ENCODE results near the gene RAB11FIP3. TPM values are rescaled to one million over a fixed set of nuclear protein-coding genes. Genes with fewer than 3 reads are reported as not detected.
A peak's percentile ranks its signal among the peaks of the same experiment; 100 is the strongest.

The RAB11FIP3 gene
- total and polyA plus RNA-seq, 12 donors, result 12.7 to 63.4 (median 40.8) TPM

GRCh38 chr16:405548-406506 lies 19.6 kb upstream of the RAB11FIP3 start:
- TF ChIP-seq, protein P1, sequence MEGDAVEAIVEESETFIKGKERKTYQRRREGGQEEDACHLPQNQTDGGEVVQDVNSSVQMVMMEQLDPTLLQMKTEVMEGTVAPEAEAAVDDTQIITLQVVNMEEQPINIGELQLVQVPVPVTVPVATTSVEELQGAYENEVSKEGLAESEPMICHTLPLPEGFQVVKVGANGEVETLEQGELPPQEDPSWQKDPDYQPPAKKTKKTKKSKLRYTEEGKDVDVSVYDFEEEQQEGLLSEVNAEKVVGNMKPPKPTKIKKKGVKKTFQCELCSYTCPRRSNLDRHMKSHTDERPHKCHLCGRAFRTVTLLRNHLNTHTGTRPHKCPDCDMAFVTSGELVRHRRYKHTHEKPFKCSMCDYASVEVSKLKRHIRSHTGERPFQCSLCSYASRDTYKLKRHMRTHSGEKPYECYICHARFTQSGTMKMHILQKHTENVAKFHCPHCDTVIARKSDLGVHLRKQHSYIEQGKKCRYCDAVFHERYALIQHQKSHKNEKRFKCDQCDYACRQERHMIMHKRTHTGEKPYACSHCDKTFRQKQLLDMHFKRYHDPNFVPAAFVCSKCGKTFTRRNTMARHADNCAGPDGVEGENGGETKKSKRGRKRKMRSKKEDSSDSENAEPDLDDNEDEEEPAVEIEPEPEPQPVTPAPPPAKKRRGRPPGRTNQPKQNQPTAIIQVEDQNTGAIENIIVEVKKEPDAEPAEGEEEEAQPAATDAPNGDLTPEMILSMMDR (IDR thresholded peaks at IDR 0.05), result no peak
- TF ChIP-seq POLR2A (IDR thresholded peaks at IDR 0.05), result no peak
- intact Hi-C loops (cut with DNase I), result no loop called here

DNA sequence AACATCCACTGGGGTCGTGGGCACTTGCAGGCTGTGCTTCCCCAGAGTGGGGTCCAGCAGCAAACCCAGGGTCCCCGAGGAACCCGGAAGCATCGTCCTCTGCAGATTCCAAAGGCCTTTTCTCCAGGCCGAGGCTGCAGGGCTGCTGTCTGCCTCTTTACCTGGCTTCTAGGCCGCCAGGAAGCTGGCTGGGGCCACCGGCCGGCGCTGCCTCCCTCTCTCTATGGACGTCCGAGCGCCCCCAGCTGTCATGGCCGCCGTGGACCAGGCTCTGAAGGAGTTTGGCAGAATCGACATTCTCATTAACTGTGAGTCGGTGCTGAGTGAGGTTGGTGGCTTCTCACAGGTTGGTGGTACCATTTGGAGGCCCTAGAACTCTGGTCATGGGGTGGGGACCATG lies 18.2 kb upstream of the RAB11FIP3 start:
- no peak for TF ChIP-seq POLR2A (IDR thresholded peaks at IDR 0.05)
- TF ChIP-seq, protein P1 (IDR thresholded peaks at IDR 0.05), result no peak
- intact Hi-C loops (cut with DNase I), result no loop called here
- Histone ChIP-seq H3K4me3 (no peak overlapping the region), H3K4me1 (replicated peaks in 1 of 2) (peaks cover 3 to 15% of the 10 kb centered on the region in 2 donors), H3K27ac (no peak overlapping the region), H3K36me3 (replicated peaks in 1 of 2) (no peaks in the 10 kb centered on the region), H3K9me3 (replicated peaks in 1 of 3) (no peaks in the 10 kb centered on the region), H3K27me3 (no peaks in the 10 kb centered on the region)
- DNase-seq, result no peak
- 89 to 100% (median 90%) methylated on average over 1 to 16 of the region's 16 CpGs for WGBS, 4 donors

More at GRCh38 chr16:405548-406506, 19.6 kb upstream of the RAB11FIP3 start:
- Histone ChIP-seq H3K4me1 (replicated peaks in 1 of 2) (peaks cover 3 to 16% of the 10 kb centered on the region in 2 donors), H3K27ac (no peak overlapping the region), H3K27me3 (no peaks in the 10 kb centered on the region), H3K9me3 (replicated peaks in 1 of 3) (no peaks in the 10 kb centered on the region), H3K36me3 (replicated peaks in 1 of 2) (no peaks in the 10 kb centered on the region), H3K4me3 (no peak overlapping the region)
- 88 to 92% (median 90%) methylated on average over 14 to 27 of the region's 27 CpGs for WGBS, 4 donors
- DNase-seq, result no peak

GRCh38 chr16:410516-411178 lies 14.8 kb upstream of the RAB11FIP3 start:
- TF ChIP-seq POLR2A (IDR thresholded peaks at IDR 0.05), result peak in 1 of 2 donors; percentile 15
- TF ChIP-seq, protein P1 (IDR thresholded peaks at IDR 0.05), result no peak
- Histone ChIP-seq H3K27me3 (no peaks in the 10 kb centered on the region), H3K9me3 (replicated peaks in 1 of 3) (no peaks in the 10 kb centered on the region), H3K4me3 (no peak overlapping the region), H3K27ac (peak overlapping the region in 3 of 5 donors; percentile 0 to 75 (median 60)), H3K4me1 (replicated peaks in 1 of 2) (peaks cover 0 to 8% of the 10 kb centered on the region in 2 donors), H3K36me3 (replicated peaks in 1 of 2) (no peaks in the 10 kb centered on the region)
- peak; percentile 43 to 81 (median 79) for DNase-seq
- 44 to 66% (median 63%) methylated on average over 9 to 36 of the region's 36 CpGs for whole genome bisulfite sequencing, 4 donors
- intact Hi-C loops (cut with DNase I), result no loop called here

DNA sequence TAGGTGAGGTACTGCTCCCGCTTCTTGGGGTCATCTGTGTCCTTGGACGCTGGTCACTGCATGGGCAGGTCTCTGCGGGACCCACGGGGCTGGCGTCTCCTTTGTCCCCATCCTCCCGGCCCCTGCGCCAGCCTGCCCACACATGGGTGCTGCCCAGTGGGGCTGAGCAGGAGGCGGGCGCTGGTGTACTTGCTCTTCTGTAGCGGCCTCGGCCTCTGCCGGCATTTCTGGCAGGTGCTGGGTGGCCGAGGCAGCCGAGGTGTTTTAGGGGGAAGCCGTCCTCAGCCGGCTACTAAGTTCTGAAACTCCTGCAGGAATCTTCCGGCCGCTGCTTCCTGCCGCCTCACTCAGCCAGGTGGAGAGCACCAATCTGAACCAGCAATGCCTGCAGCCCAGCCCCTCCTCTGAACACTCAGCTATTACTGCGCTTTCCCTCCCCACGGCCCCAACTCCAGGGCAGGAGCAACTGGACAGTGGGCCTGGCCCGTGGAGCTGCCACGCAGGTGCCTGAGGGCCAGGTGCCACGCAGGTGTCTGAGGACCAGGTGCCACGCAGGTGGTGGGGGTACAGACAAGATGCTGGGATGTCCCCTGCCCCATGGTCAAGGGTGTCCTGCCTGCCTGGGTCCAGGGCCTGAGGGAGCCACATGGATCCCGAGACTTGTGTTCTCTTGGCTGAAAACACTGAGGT lies 13.7 kb upstream of the RAB11FIP3 start:
- no peaks in the 10 kb centered on the region for H3K27me3 ChIP-seq
- 92 to 98% (median 95%) methylated on average over 10 to 26 of the region's 26 CpGs for WGBS, 4 donors
- peaks cover 0 to 8% of the 10 kb centered on the region in 2 donors for H3K4me1 ChIP-seq (replicated peaks in 1 of 2)
- no peak overlapping the region for H3K4me3 ChIP-seq
- DNase-seq, result no peak
- intact Hi-C loops (cut with DNase I), result no loop called here
- H3K36me3 ChIP-seq (replicated peaks in 1 of 2), result no peaks in the 10 kb centered on the region
- no peaks in the 10 kb centered on the region for H3K9me3 ChIP-seq (replicated peaks in 1 of 3)
- TF ChIP-seq POLR2A (IDR thresholded peaks at IDR 0.05), result no peak
- TF ChIP-seq, protein P1 (IDR thresholded peaks at IDR 0.05), result no peak
- H3K27ac ChIP-seq, result peak overlapping the region in 1 of 5 donors; percentile 75

Data from adrenal gland (tissue), 12 donors.